T-cell (primary cell): Measurements from ENCODE around the gene KRT77. TPM values are rescaled to one million over a fixed set of nuclear protein-coding genes. Genes with fewer than 3 reads are reported as not detected.
"Not testable (repeated sequence)": the region's sequence is repeated elsewhere in the genome, so short reads cannot be mapped to it uniquely, and the experiment has no call there.

Experiments
- ATAC-seq, 4 experiments: fragments of 200-7000 bp in 3 of 4; fragments of 150-1000 bp in 1 of 4; cut with Tn5 transposase; replicated peaks in 1 of 4; 1 replicate in 3 of 4; 2 replicates in 1 of 4; pipeline ENCODE4 v1.10.0; 2021; ENCODE audit warnings: moderate library complexity in 3 of 4, mild to moderate bottlenecking in 2 of 4, moderate number of reproducible peaks in 1 of 4
- CTCF ChIA-PET, 2 donors: fragments of 300-600 bp; sonication (Branson Sonifier 250); formaldehyde crosslinking; loops; one replicate each; lab custom pipeline; 2022; ENCODE audit warnings: antibody characterized with exemption in 2 of 2; lab: Charles Lee
- POLR2A ChIA-PET, 2 donors: fragments of 300-600 bp; sonication (Branson Sonifier 250); formaldehyde crosslinking; loops; one replicate each; lab custom pipeline; 2022; ENCODE audit warnings: antibody characterized with exemption in 2 of 2; lab: Charles Lee
- DNase-seq, 35 experiments: peaks; one replicate each; pipeline versions ENCODE4 v3.0.0 to v3.0.0-alpha.2; 2013 to 2023
- H3K27ac ChIP-seq: one replicate; pipeline ENCODE4 v1.5.1; 2013; ENCODE audit warnings: low read length
- H3K27me3 ChIP-seq, 2 experiments: replicated peaks in 1 of 2; 1 replicate in 1 of 2; 2 replicates in 1 of 2; pipeline versions ENCODE4 v1.6.1 to v1.7.0; 2013; ENCODE audit warnings: low read length in 1 of 2, mixed read lengths in 1 of 2; ENCODE audit not compliant: control insufficient read depth in 2 of 2, insufficient read depth in 2 of 2; ENCODE audit errors: extremely low read depth in 1 of 2
- H3K36me3 ChIP-seq, 2 donors: 1 replicate in 1 of 2; 2 replicates in 1 of 2; pipeline versions ENCODE4 v1.6.1 to v1.7.0; 2013; ENCODE audit warnings: low read length in 1 of 2; ENCODE audit not compliant: control insufficient read depth in 2 of 2, insufficient read depth in 1 of 2; ENCODE audit errors: extremely low read depth in 1 of 2
- H3K4me1 ChIP-seq, 2 experiments: 1 replicate in 1 of 2; 2 replicates in 1 of 2; pipeline versions ENCODE4 v1.6.1 to v1.7.0; 2013; ENCODE audit warnings: low read length in 2 of 2, mixed read lengths in 1 of 2; ENCODE audit not compliant: insufficient read depth in 2 of 2, control insufficient read depth in 1 of 2; ENCODE audit errors: extremely low read depth in 1 of 2
- H3K4me3 ChIP-seq, 2 donors: 1 replicate in 1 of 2; 2 replicates in 1 of 2; pipeline versions ENCODE4 v1.5.1 to v1.7.0; 2013; ENCODE audit warnings: mild to moderate bottlenecking in 2 of 2, low read length in 1 of 2, moderate library complexity in 1 of 2; ENCODE audit not compliant: control insufficient read depth in 1 of 2; ENCODE audit errors: extremely low read depth in 1 of 2
- H3K9me3 ChIP-seq: 2 replicates; pipeline ENCODE4 v1.7.0; 2013
- H3K27ac Mint-ChIP-seq, 2 donors: one replicate each; pipeline ENCODE4 v1.8.0; 2020 to 2021; ENCODE audit warnings: mild to moderate bottlenecking in 2 of 2, mixed read lengths in 2 of 2
- H3K27me3 Mint-ChIP-seq, 2 donors: one replicate each; pipeline ENCODE4 v1.8.0; 2021 to 2022; ENCODE audit warnings: mixed read lengths in 2 of 2
- H3K36me3 Mint-ChIP-seq: one replicate; pipeline ENCODE4 v1.8.0; 2021; ENCODE audit warnings: mixed read lengths
- H3K4me1 Mint-ChIP-seq, 3 donors: one replicate each; pipeline ENCODE4 v1.8.0; 2020 to 2022; ENCODE audit warnings: mixed read lengths in 3 of 3, mild to moderate bottlenecking in 1 of 3
- H3K4me3 Mint-ChIP-seq, 3 donors: one replicate each; pipeline ENCODE4 v1.8.0; 2020 to 2022; ENCODE audit warnings: mild to moderate bottlenecking in 3 of 3, mixed read lengths in 3 of 3, moderate library complexity in 3 of 3
- H3K9me3 Mint-ChIP-seq, 3 donors: one replicate each; pipeline ENCODE4 v1.8.0; 2020 to 2022; ENCODE audit warnings: mixed read lengths in 3 of 3
- WGBS: methylation state at CpG from one replicate; pipeline ENCODE4 v1.1.5; 2013; ENCODE audit warnings: missing lambda C conversion rate; ENCODE audit not compliant: insufficient coverage; 5-methylcytosine and 5-hydroxymethylcytosine counted together
- total RNA-seq, 35 experiments: library from RNA in 6 of 35; stranded (reverse) in 6 of 35; fragments of 120-200 nt in 1 of 35; gene quantifications; one replicate each; pipeline versions ENCODE4 v1.2.1 to v1.2.4 and lab custom pipeline; 2013 to 2026

The KRT77 gene
- total RNA-seq, 5 donors from 2014 or later (not counting 1 experiment from before 2014, with no cell fraction given), result not detected

- ChIA-PET POLR2A (no interaction called here), CTCF (no interaction called here)
- H3K4me1 Mint-ChIP-seq, result no peaks in the 10 kb centered on the region
- ATAC-seq (no peak), DNase-seq (no peak)
- no peak overlapping the region for H3K4me3 Mint-ChIP-seq
- 96% methylated on average over 6 of the region's 8 CpGs for WGBS
- no peaks in the 10 kb centered on the region for H3K36me3 Mint-ChIP-seq
- Histone ChIP-seq H3K9me3 (no peaks in the 10 kb centered on the region), H3K27me3 (peaks cover 0 to 29% of the 10 kb centered on the region in 2 experiments), H3K4me1 (no peaks in the 10 kb centered on the region), H3K36me3 (no peaks in the 10 kb centered on the region), H3K4me3 (no peak overlapping the region), H3K27ac (no peak overlapping the region)
- no peak overlapping the region for H3K27ac Mint-ChIP-seq
- H3K27me3 Mint-ChIP-seq, result peaks cover 9 to 13% of the 10 kb centered on the region in 2 donors
- H3K9me3 Mint-ChIP-seq, result no peaks in the 10 kb centered on the region
Observed at GRCh38 chr12:52720365-52720886, 17.1 kb upstream of the KRT77 start.

- Histone ChIP-seq H3K9me3 (no peaks in the 10 kb centered on the region), H3K4me1 (peaks cover 4 to 13% of the 10 kb centered on the region in 2 experiments), H3K36me3 (no peaks in the 10 kb centered on the region), H3K4me3 (no peak overlapping the region), H3K27me3 (peaks cover 0 to 39% of the 10 kb centered on the region in 2 experiments), H3K27ac (no peak overlapping the region)
- ChIA-PET POLR2A (no interaction called here), CTCF (no interaction called here)
- 56% methylated on average over 1 of the region's 5 CpGs for WGBS
- Mint-ChIP-seq H3K4me3 (no peak overlapping the region), H3K36me3 (no peaks in the 10 kb centered on the region), H3K27ac (no peak overlapping the region), H3K27me3 (peaks cover 26 to 42% of the 10 kb centered on the region in 2 donors), H3K4me1 (peaks cover 12 to 15% (median 12%) of the 10 kb centered on the region in 3 donors), H3K9me3 (no peaks in the 10 kb centered on the region)
- no peak for ATAC-seq
- no peak for DNase-seq
Observed at GRCh38 chr12:52716061-52716460, 12.7 kb upstream of the KRT77 start.

- Histone ChIP-seq H3K4me3 (no peak overlapping the region), H3K27ac (no peak overlapping the region), H3K4me1 (peaks cover 4 to 13% of the 10 kb centered on the region in 2 experiments), H3K36me3 (no peaks in the 10 kb centered on the region), H3K27me3 (peaks cover 0 to 39% of the 10 kb centered on the region in 2 experiments), H3K9me3 (no peaks in the 10 kb centered on the region)
- H3K9me3 Mint-ChIP-seq, result no peaks in the 10 kb centered on the region
- H3K27me3 Mint-ChIP-seq, result peaks cover 26 to 42% of the 10 kb centered on the region in 2 donors
- H3K4me1 Mint-ChIP-seq, result peaks cover 12 to 15% (median 12%) of the 10 kb centered on the region in 3 donors
- ATAC-seq (no peak), DNase-seq (no peak)
- ChIA-PET POLR2A (no interaction called here), CTCF (no interaction called here)
- no peaks in the 10 kb centered on the region for H3K36me3 Mint-ChIP-seq
- peak overlapping the region in 1 of 3 donors; percentile 76 for H3K4me3 Mint-ChIP-seq
- H3K27ac Mint-ChIP-seq, result no peak overlapping the region
- 92% methylated on average over 14 of the region's 14 CpGs for WGBS
Observed at GRCh38 chr12:52715416-52715815, 12.1 kb upstream of the KRT77 start.

GRCh38 chr12:52714887-52715281, 11.6 kb upstream of the KRT77 start:
- H3K4me3 Mint-ChIP-seq, result peak overlapping the region; percentile 50 to 76 (median 58)
- Histone ChIP-seq H3K4me3 (no peak overlapping the region), H3K4me1 (peaks cover 4 to 13% of the 10 kb centered on the region in 2 experiments), H3K9me3 (no peaks in the 10 kb centered on the region), H3K36me3 (no peaks in the 10 kb centered on the region), H3K27ac (no peak overlapping the region), H3K27me3 (peaks cover 0 to 39% of the 10 kb centered on the region in 2 experiments)
- CTCF ChIA-PET, result no interaction called here
- no peak overlapping the region for H3K27ac Mint-ChIP-seq
- ATAC-seq, result no peak
- peaks cover 26 to 42% of the 10 kb centered on the region in 2 donors for H3K27me3 Mint-ChIP-seq
- POLR2A ChIA-PET, result no interaction called here
- no CpG with 5 or more reads among the region's 4 CpGs for WGBS
- H3K36me3 Mint-ChIP-seq, result no peaks in the 10 kb centered on the region
- no peaks in the 10 kb centered on the region for H3K9me3 Mint-ChIP-seq
- no peak for DNase-seq
- peaks cover 12 to 15% (median 12%) of the 10 kb centered on the region in 3 donors for H3K4me1 Mint-ChIP-seq

- peaks cover 12 to 15% (median 12%) of the 10 kb centered on the region in 3 donors for H3K4me1 Mint-ChIP-seq
- no peak overlapping the region for H3K27ac ChIP-seq
- no peak overlapping the region for H3K27ac Mint-ChIP-seq
- H3K27me3 ChIP-seq, result peaks cover 0 to 39% of the 10 kb centered on the region in 2 experiments
- H3K36me3 ChIP-seq, result no peaks in the 10 kb centered on the region
- no peaks in the 10 kb centered on the region for H3K36me3 Mint-ChIP-seq
- H3K9me3 ChIP-seq, result no peaks in the 10 kb centered on the region
- H3K4me3 Mint-ChIP-seq, result peak overlapping the region; percentile 67 to 76 (median 74)
- CTCF ChIA-PET, result interaction anchor here in 1 of 2 donors (1.5 kb wide), 1 partner anchor 104 kb away, joined by 3 read pairs; no protein-coding TSS in a partner anchor
- DNase-seq, result peak in 15 of 35 experiments; percentile 4 to 32 (median 20)
- H3K4me3 ChIP-seq, result peak overlapping the region; percentile 37 to 58
- H3K27me3 Mint-ChIP-seq, result peaks cover 26 to 42% of the 10 kb centered on the region in 2 donors
- peak; percentile 70 to 78 (median 73) for ATAC-seq
- no peaks in the 10 kb centered on the region for H3K9me3 Mint-ChIP-seq
- POLR2A ChIA-PET, result no interaction called here
- H3K4me1 ChIP-seq, result peaks cover 4 to 13% of the 10 kb centered on the region in 2 experiments
- 7% methylated on average over 50 of the region's 72 CpGs for WGBS
Observed at GRCh38 chr12:52713960-52714886, 10.9 kb upstream of the KRT77 start.

- Histone ChIP-seq H3K27me3 (peaks cover 0 to 31% of the 10 kb centered on the region in 2 experiments), H3K4me1 (peaks cover 12 to 25% of the 10 kb centered on the region in 2 experiments)
- peaks cover 26 to 42% of the 10 kb centered on the region in 2 donors for H3K27me3 Mint-ChIP-seq
- H3K27ac Mint-ChIP-seq, H3K27ac ChIP-seq, H3K36me3 Mint-ChIP-seq, CTCF ChIA-PET, H3K36me3 ChIP-seq, DNase-seq, POLR2A ChIA-PET, H3K9me3 ChIP-seq, H3K9me3 Mint-ChIP-seq, ATAC-seq, H3K4me3 Mint-ChIP-seq, H3K4me3 ChIP-seq: not testable (repeated sequence)
- WGBS, result no CpG with 5 or more reads among the region's 6 CpGs
- peaks cover 31 to 33% (median 32%) of the 10 kb centered on the region in 3 donors for H3K4me1 Mint-ChIP-seq
Observed at GRCh38 chr12:52712122-52712521, 8.8 kb upstream of the KRT77 start.
